Tibial artery (tissue), 4 donors: ENCODE measurements around the gene GPRC5B.

ENCODE experiments used
- DNase-seq, 2 donors: peaks; one replicate each; pipeline ENCODE4 v3.0.0-alpha.2; 2019
- H3K27ac ChIP-seq, 2 donors: fragments of 200-600 bp; sonication (generic) in 1 of 2; 1 replicate in 1 of 2; 2 replicates in 1 of 2; pipeline ENCODE4 v1.5.1; 2018 to 2019; ENCODE audit warnings: mild to moderate bottlenecking in 1 of 2
- H3K27me3 ChIP-seq, 2 donors: fragments of 200-600 bp; sonication (generic) in 1 of 2; one replicate each; pipeline versions ENCODE4 v1.5.1 to v1.6.0; 2016 to 2019
- H3K36me3 ChIP-seq, 3 donors: fragments of 200-600 bp; sonication (generic) in 2 of 3; one replicate each; pipeline ENCODE4 v1.5.1; 2016 to 2019; ENCODE audit warnings: mild to moderate bottlenecking in 2 of 3
- H3K4me1 ChIP-seq, 4 donors: fragments of 200-600 bp; sonication (generic) in 2 of 4; 1 replicate in 3 of 4; 2 replicates in 1 of 4; pipeline ENCODE4 v1.5.1; 2016 to 2019
- H3K4me3 ChIP-seq, 2 donors: fragments of 200-600 bp; sonication (generic) in 1 of 2; 1 replicate in 1 of 2; 2 replicates in 1 of 2; pipeline ENCODE4 v1.5.1; 2018 to 2019; ENCODE audit warnings: mild to moderate bottlenecking in 2 of 2
- H3K9me3 ChIP-seq, 3 donors: fragments of 200-600 bp; sonication (generic) in 1 of 3; one replicate each; pipeline ENCODE4 v1.5.1; 2016 to 2019
- intact Hi-C: fragments of 100-400 bp; cut with DNase I; formaldehyde crosslinking; loops from one replicate; pipeline ENCODE4 v1.15.0; 2023; ENCODE audit warnings: low total_unique reads
- TF ChIP-seq, protein P1 (sequence below), 2 experiments: fragments of 200-600 bp in 1 of 2; fragments of 450-650 bp in 1 of 2; IDR thresholded peaks; one replicate each; pipeline ENCODE4 v1.5.1; 2017 to 2019; ENCODE audit warnings: antibody characterized with exemption in 2 of 2, mild to moderate bottlenecking in 1 of 2, moderate library complexity in 1 of 2

GPRC5B gene

DNA sequence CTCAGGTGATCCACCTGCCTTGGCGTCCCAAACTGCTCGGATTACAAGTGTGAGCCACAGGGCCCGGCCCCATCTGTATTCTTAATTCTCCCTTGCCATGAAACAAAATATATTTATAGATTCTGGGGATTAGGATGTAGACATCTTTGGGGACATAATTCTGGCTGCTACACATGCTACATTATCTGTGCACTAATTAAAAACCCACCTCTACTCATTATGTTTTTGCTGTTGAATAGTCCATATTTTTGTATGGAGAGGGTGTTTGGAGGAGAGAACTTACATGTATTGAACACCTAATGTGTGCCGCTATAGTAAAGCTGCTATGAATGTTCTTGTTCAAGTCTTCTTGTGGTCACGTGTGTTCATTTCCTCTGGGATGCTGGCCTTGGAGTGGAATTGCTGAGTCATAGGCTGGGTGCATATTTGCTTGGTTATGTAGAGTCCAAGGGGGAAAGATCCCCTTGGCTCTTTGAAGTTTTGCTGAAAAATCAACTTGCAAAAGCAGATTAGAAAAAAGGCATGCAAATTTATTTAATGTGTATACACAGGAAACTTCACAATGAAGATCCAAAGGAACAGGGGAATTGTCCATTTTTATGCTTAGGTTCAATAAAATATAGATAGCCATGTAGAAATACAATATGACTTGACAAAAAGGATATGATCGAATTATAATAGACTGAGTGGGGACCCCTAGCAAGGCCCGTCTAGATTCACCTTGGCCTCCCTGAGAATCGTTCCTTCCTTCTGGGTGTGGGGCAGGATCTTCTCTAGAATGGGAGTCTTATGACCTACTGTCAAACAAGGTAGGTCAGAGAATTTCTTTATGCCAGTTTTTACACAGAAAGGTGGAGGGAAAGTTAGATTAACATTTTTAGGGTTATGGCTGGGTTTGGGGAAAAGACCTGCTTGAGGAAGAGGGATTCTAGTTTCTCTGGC is 42.1 kb upstream of the GPRC5B start:
- H3K27ac ChIP-seq: no peak overlapping the region
- peaks cover 0 to 2% of the 10 kb centered on the region in 2 donors for H3K27me3 ChIP-seq
- intact Hi-C loops: no loop called here
- H3K36me3 ChIP-seq: no peaks in the 10 kb centered on the region
- peaks cover 0 to 4% (median 0%) of the 10 kb centered on the region in 3 donors for H3K9me3 ChIP-seq
- H3K4me1 ChIP-seq: no peaks in the 10 kb centered on the region
- no peak overlapping the region for H3K4me3 ChIP-seq
- TF ChIP-seq, protein P1, sequence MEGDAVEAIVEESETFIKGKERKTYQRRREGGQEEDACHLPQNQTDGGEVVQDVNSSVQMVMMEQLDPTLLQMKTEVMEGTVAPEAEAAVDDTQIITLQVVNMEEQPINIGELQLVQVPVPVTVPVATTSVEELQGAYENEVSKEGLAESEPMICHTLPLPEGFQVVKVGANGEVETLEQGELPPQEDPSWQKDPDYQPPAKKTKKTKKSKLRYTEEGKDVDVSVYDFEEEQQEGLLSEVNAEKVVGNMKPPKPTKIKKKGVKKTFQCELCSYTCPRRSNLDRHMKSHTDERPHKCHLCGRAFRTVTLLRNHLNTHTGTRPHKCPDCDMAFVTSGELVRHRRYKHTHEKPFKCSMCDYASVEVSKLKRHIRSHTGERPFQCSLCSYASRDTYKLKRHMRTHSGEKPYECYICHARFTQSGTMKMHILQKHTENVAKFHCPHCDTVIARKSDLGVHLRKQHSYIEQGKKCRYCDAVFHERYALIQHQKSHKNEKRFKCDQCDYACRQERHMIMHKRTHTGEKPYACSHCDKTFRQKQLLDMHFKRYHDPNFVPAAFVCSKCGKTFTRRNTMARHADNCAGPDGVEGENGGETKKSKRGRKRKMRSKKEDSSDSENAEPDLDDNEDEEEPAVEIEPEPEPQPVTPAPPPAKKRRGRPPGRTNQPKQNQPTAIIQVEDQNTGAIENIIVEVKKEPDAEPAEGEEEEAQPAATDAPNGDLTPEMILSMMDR (IDR thresholded peaks at IDR 0.05): no peak
- DNase-seq: no peak

DNA sequence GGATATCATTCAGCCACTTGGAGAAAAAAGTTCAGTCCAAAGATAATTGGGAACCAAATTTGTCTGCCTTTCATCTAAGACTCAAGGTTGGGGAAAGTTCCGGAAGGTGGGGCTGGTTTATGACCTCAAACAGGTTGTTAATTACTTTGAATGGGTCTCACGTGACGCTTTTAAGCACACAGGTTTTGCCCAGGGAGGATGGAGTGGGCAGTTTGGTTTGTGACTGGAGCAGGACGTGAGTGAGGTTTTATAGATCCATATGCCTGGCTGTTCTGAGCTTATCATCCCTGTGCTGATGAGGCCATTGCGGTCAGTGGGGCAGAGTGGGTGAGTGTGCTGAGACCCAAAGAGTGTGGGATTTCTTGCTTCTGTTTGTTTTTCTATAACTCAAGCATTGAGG is 38.7 kb upstream of the GPRC5B start:
- Histone ChIP-seq H3K36me3 (no peaks in the 10 kb centered on the region), H3K27ac (no peak overlapping the region), H3K4me1 (no peaks in the 10 kb centered on the region), H3K9me3 (peaks cover 0 to 4% (median 0%) of the 10 kb centered on the region in 3 donors), H3K27me3 (peaks cover 0 to 3% of the 10 kb centered on the region in 2 donors), H3K4me3 (no peak overlapping the region)
- intact Hi-C loops: no loop called here
- TF ChIP-seq, protein P1 (IDR thresholded peaks at IDR 0.05): no peak
- no peak for DNase-seq

- H3K27me3 ChIP-seq: peaks cover 0 to 6% of the 10 kb centered on the region in 2 donors
- TF ChIP-seq, protein P1 (IDR thresholded peaks at IDR 0.05): no peak
- intact Hi-C loops: no loop called here
- no peak overlapping the region for H3K27ac ChIP-seq
- no peaks in the 10 kb centered on the region for H3K36me3 ChIP-seq
- no peaks in the 10 kb centered on the region for H3K9me3 ChIP-seq
- no peak for DNase-seq
- no peaks in the 10 kb centered on the region for H3K4me1 ChIP-seq
- no peak overlapping the region for H3K4me3 ChIP-seq
Measured at GRCh38 chr16:19919142-19919541, 34.5 kb upstream of the GPRC5B start.

GRCh38 chr16:19916064-19916463 is 31.4 kb upstream of the GPRC5B start:
- no peak for DNase-seq
- TF ChIP-seq, protein P1 (IDR thresholded peaks at IDR 0.05): no peak
- peaks cover 0 to 7% of the 10 kb centered on the region in 2 donors for H3K27me3 ChIP-seq
- no peaks in the 10 kb centered on the region for H3K9me3 ChIP-seq
- intact Hi-C loops: no loop called here
- no peaks in the 10 kb centered on the region for H3K36me3 ChIP-seq
- no peak overlapping the region for H3K4me3 ChIP-seq
- H3K27ac ChIP-seq: no peak overlapping the region
- no peaks in the 10 kb centered on the region for H3K4me1 ChIP-seq

DNA sequence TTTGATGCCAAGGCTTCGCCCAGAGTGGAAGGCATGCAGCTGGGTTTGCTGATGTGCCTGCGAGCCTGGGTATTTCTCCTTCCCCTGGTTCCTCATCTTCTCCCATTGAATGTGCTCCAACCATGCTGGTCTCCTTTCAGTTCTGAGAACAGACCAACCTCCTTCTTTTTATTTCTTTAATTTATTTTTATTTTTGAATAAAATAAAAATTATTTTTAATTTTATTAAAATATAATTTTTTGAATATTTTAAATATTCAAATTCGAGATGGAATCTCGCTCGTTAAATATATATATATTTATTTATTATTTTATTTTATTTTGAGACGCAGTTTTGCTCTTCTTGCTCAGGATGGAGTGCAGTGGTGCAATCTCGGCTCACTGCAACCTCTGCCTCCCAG is 30.2 kb upstream of the GPRC5B start:
- DNase-seq: no peak
- Histone ChIP-seq H3K9me3 (no peaks in the 10 kb centered on the region), H3K27me3 (peaks cover 0 to 10% of the 10 kb centered on the region in 2 donors), H3K36me3 (no peaks in the 10 kb centered on the region), H3K4me1 (no peaks in the 10 kb centered on the region), H3K4me3 (no peak overlapping the region), H3K27ac (no peak overlapping the region)
- TF ChIP-seq, protein P1 (IDR thresholded peaks at IDR 0.05): no peak
- intact Hi-C loops: no loop called here
